ENCODE measurements around the gene RAB3A.

The RAB3A gene

GRCh38 chr19:18147396-18147795 lies 56.4 kb downstream of the RAB3A start:
- no peak for DNase-seq

All from eye (tissue), 1 donor.